IPS-18c (cell line): ENCODE measurements around the gene SIAH3.
"Not testable (repeated sequence)": the region's sequence is repeated elsewhere in the genome, so short reads cannot be mapped to it uniquely, and the experiment has no call there.

Experiments used
- H3K4me3 ChIP-seq: 2 replicates; pipeline ENCODE4 v1.7.0; 2013; ENCODE audit warnings: low read depth, mild to moderate bottlenecking, low read length, moderate library complexity; ENCODE audit not compliant: insufficient read depth
- H3K9me3 ChIP-seq: one replicate; pipeline ENCODE4 v1.6.1; 2013; ENCODE audit warnings: mild to moderate bottlenecking, low read length, moderate library complexity; ENCODE audit not compliant: control insufficient read depth, insufficient read depth

Gene SIAH3

DNA sequence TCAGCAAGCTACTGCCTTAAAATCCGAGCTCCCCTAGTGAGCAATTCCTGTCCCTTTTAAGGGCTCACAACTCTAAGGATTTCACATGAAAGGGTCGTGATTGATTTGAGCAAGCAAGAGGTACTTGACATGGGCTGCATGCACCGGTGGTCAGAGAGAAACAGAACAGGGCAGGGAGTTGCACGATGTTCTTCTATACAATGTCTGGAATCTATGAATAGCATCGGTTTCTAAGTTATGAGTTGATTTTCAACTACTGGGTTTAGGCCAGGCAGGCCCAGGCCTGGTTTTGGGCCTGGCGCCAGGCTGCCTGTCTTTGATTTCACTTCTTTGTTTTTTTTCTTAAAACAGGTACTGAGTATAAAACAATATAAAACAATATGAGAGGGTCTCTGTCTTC, 19.6 kb upstream of the SIAH3 start:
- H3K9me3 ChIP-seq, H3K4me3 ChIP-seq: not testable (repeated sequence)

- H3K9me3 ChIP-seq, result no peaks in the 10 kb centered on the region
- no peak overlapping the region for H3K4me3 ChIP-seq
These were observed 18.7 kb upstream of the SIAH3 start for GRCh38 chr13:45870232-45870631.

GRCh38 chr13:45865414-45865813, 13.9 kb upstream of the SIAH3 start:
- H3K4me3 ChIP-seq, result no peak overlapping the region
- no peaks in the 10 kb centered on the region for H3K9me3 ChIP-seq

DNA sequence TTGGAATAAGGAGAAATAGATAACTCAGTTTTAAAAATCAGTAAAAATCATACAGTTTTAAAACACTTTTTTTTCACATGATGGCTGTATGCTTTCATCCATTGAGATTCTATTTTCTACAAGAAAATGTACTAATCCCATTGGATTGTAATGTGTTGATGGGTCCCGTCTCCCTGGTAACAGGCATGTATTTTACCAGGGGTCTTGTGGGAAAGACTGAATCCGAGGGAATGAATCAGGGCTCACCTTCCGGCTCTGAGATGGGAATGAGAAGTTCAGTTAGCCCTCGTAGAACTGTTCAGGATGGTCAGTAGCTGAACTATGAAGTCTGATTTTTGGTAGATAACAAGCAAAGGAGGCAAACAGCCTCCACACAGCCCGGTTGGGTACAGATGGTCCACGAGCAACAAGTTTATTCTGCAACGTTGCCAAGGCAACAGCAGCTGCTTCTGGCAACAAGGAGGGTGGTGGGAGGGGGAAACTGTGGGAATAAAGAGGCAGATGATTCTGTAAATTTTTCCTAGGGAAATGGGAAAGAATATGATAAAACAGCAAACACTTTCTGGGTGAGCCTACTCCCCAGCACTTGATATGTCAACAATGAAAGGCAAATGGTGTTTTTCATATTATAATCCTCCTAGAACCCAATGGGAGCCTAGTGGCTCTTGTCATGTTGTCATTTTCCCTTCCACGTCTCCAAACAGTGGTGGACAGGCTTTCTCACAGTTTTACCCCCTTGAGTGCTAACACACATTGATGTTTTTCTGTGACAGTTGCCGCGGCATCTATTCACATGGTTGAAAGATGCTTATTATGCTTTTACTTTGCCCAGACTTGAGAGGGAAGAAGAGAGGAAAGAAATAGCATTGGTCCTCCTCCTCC, 12.4 kb upstream of the SIAH3 start:
- no peak overlapping the region for H3K4me3 ChIP-seq

DNA sequence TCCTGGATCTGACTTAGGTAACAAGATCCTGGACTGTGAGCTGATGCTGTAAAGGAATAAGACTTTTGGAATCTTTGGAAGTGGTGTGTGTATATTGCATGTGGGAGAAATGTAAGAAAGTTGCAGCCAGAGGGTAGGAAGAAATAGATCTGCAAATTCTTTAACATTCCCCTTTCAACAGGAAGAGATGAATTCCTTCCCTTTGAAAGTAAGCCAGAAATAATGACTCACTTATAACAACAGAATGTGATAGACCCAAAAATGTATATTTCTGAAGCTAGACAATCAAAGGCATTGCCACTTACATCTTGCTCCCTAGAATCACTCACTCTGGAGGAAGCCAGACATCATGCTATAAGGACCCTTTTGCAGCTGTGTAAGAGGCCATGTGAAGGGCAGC, 9.8 kb upstream of the SIAH3 start:
- Histone ChIP-seq H3K9me3 (no peaks in the 10 kb centered on the region), H3K4me3 (no peak overlapping the region)

More for the DNA sequence above, 12.4 kb upstream of the SIAH3 start:
- H3K9me3 ChIP-seq, result no peaks in the 10 kb centered on the region

GRCh38 chr13:45860240-45860639, 8.7 kb upstream of the SIAH3 start:
- no peak overlapping the region for H3K4me3 ChIP-seq
- no peaks in the 10 kb centered on the region for H3K9me3 ChIP-seq

DNA sequence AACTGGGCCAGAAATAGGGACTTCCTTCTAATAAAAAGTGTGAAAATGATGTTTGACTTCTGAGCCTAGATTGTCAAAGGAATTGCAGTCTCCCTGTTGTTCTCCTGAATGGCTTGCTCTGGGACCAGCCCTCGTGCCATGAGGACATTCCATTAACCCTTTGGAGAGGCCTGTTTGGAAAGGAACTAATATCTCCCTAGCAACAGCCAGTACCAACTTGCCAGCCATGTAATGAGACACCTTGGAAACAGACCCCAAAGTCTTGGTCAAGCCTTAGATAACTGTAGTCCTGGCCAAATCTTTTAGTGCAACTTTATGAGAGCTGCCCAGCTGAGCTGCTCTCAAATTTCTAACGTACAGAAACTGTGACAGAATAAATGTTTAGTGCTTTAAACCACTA, 8.2 kb upstream of the SIAH3 start:
- no peak overlapping the region for H3K4me3 ChIP-seq
- H3K9me3 ChIP-seq, result no peaks in the 10 kb centered on the region

DNA sequence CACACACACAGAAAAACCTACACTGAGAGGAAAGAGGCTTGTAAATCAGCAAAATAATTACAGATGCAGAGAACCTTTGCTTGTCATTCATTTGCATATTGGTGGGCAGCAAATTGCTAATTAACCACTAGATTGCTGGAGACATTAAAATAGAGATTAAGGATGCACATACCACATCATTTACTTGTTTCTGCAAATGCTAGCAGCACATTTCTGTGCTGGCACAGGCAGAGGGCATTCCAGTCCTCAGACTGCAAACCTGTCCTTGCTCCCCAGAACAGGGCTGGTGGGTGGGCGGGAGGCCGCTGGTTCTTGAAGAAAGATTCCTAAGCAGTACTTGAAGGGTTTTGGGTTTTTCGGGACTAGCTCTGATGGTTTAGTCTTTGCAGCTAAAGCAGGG, 941 bp upstream of the SIAH3 start:
- H3K4me3 ChIP-seq, result no peak overlapping the region
- no peaks in the 10 kb centered on the region for H3K9me3 ChIP-seq

DNA sequence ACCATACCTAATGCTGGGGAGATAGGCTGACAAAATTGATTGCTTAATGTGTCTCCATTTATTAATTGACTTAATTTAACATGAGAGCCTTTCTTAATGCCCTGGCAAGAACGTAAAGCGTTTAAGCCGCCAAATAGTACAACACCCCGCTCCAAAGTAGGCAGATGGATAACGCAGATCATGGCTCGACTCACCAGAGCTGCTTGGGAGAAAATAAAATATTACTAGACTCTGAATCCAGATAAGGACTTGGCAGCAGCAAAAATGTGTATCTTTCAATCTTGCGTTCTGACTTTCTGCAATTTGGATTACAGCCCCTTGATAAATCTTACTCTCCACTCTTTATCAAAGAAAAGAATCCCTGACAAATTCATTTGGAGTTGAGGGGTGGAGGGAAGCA, 403 bp upstream of the SIAH3 start:
- Histone ChIP-seq H3K9me3 (no peaks in the 10 kb centered on the region), H3K4me3 (no peak overlapping the region)

- no peaks in the 10 kb centered on the region for H3K9me3 ChIP-seq
- peak overlapping the region; percentile 60; the same call in 1 of the 2 replicates for H3K4me3 ChIP-seq
These were observed 1.4 kb downstream of the SIAH3 start for GRCh38 chr13:45850027-45850613.

- no peaks in the 10 kb centered on the region for H3K9me3 ChIP-seq
- no peak overlapping the region for H3K4me3 ChIP-seq
These were observed 2.1 kb downstream of the SIAH3 start for GRCh38 chr13:45849408-45849807.

- H3K4me3 ChIP-seq, result no peak overlapping the region
These were observed 3.9 kb downstream of the SIAH3 start for GRCh38 chr13:45847554-45848224.

GRCh38 chr13:45846681-45847080, 4.9 kb downstream of the SIAH3 start:
- no peak overlapping the region for H3K4me3 ChIP-seq
- H3K9me3 ChIP-seq, result no peaks in the 10 kb centered on the region

More at GRCh38 chr13:45847554-45848224, 3.9 kb downstream of the SIAH3 start:
- H3K9me3 ChIP-seq, result no peaks in the 10 kb centered on the region

- Histone ChIP-seq H3K4me3 (no peak overlapping the region), H3K9me3 (no peaks in the 10 kb centered on the region)
These were observed 13.3 kb downstream of the SIAH3 start for GRCh38 chr13:45838171-45838745.

- Histone ChIP-seq H3K4me3 (no peak overlapping the region), H3K9me3 (no peaks in the 10 kb centered on the region)
These were observed 14.4 kb downstream of the SIAH3 start for GRCh38 chr13:45837111-45837510.

- Histone ChIP-seq H3K9me3 (no peaks in the 10 kb centered on the region), H3K4me3 (no peak overlapping the region)
These were observed 17.1 kb downstream of the SIAH3 start for GRCh38 chr13:45834411-45834994.

DNA sequence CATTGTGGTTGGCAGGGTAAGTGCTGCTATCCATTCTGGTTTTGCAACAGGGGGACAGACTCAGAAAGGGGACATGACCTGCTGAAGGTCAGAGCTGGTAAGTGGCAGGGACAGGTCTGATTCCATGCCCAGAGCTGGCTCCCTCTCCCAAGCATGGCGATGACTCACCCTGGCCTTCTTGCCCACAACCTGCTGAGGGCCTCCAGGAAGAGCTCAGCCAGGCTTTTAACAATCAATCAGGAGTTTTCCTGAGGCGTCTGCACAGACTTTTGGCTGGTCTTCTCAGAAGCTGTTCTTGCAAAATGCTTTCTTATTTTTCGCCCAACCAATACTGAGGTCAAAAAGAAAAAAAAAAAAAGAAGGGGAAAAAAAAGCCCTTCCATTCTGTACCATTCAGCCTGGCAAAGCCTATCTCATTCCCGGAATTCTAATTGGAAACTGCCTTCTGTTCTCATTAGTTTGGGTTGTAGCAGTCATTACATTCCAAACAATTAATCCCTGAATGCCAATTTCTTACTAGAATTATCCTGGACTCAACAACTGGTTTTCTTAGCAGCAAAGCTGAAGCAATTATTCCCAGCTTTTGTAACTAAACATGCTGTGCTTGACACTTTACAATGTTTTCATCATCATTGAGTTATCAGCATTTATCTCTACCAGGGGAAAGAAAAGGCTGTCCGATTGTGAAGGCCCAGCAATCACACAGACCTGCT, 17.7 kb downstream of the SIAH3 start:
- no peak overlapping the region for H3K4me3 ChIP-seq
- H3K9me3 ChIP-seq, result no peaks in the 10 kb centered on the region
